Endothelial cell of umbilical vein (primary cell): Measurements from ENCODE around the gene SH3RF1. TPM values are rescaled to one million over a fixed set of nuclear protein-coding genes. Genes with fewer than 3 reads are reported as not detected.

ENCODE experiments used
- BruUV-seq: library from RNA; stranded (reverse); fragments of 400-500 nt; replicated peaks from 2 replicates; lab custom pipeline; 2021; lab: Mats Ljungman, UMichigan
- CTCF ChIA-PET: fragments of 300-600, 350-600 bp; sonication (Branson Sonifier 250); formaldehyde crosslinking; loops from one replicate; lab custom pipeline; 2021; ENCODE audit warnings: antibody characterized with exemption, inconsistent platforms; lab: Charles Lee
- POLR2A ChIA-PET: fragments of 300-600, 350-600 bp; sonication (Branson Sonifier 250); formaldehyde crosslinking; loops from one replicate; lab custom pipeline; 2021; ENCODE audit warnings: antibody characterized with exemption, inconsistent platforms; lab: Charles Lee
- DNase-seq: peaks from one replicate; pipeline ENCODE4 v3.0.0-alpha.2; 2011; ENCODE audit warnings: low read depth, low spot score
- FAIRE-seq: peaks from 2 replicates; lab custom pipeline; 2011; peaks lifted over from hg19 to GRCh38; lab: Jason Lieb, UNC
- H2AFZ ChIP-seq: 2 replicates; pipeline ENCODE4 v1.6.0; 2012; ENCODE audit warnings: low read depth, low read length, control low read depth, inconsistent platforms
- H3K27ac ChIP-seq: 2 replicates; pipeline ENCODE4 v1.5.1; 2011; ENCODE audit warnings: low read depth, mild to moderate bottlenecking, control low read depth, low read length, moderate library complexity; ENCODE audit not compliant: insufficient read depth
- H3K27me3 ChIP-seq, 2 experiments: 2 replicates each; pipeline versions ENCODE4 v1.6.0 to v1.6.1; 2011; ENCODE audit warnings: low read length in 2 of 2, mixed read lengths in 1 of 2; ENCODE audit not compliant: control insufficient read depth in 2 of 2, insufficient read depth in 2 of 2
- H3K36me3 ChIP-seq, 2 experiments: 2 replicates in 1 of 2; 3 replicates in 1 of 2; pipeline ENCODE4 v1.5.1; 2011; ENCODE audit warnings: low read length in 2 of 2, mild to moderate bottlenecking in 1 of 2, moderate library complexity in 1 of 2; ENCODE audit not compliant: control insufficient read depth in 2 of 2, insufficient read depth in 2 of 2; ENCODE audit errors: extremely low read depth in 1 of 2
- H3K4me1 ChIP-seq: 3 replicates; pipeline ENCODE4 v1.5.1; 2011; ENCODE audit warnings: mild to moderate bottlenecking, low read length; ENCODE audit not compliant: control insufficient read depth, insufficient read depth; ENCODE audit errors: extremely low read depth
- H3K4me2 ChIP-seq: 2 replicates; pipeline ENCODE4 v1.6.1; 2011; ENCODE audit warnings: low read length, control low read depth, mixed read lengths; ENCODE audit not compliant: insufficient read depth
- H3K4me3 ChIP-seq, 3 experiments: fragments of 200-600 bp in 1 of 3; sonication (generic), shearing (Covaris generic) in 1 of 3; replicated peaks in 1 of 3; 2 replicates each; pipeline ENCODE4 v1.5.1; 2011 to 2016; ENCODE audit warnings: control low read depth in 3 of 3, low read length in 3 of 3, mild to moderate bottlenecking in 2 of 3, inconsistent platforms in 1 of 3, low read depth in 1 of 3, moderate library complexity in 1 of 3; ENCODE audit not compliant: insufficient read depth in 1 of 3
- H3K79me2 ChIP-seq: 2 replicates; pipeline ENCODE4 v1.6.0; 2012; ENCODE audit warnings: low read length, inconsistent platforms; ENCODE audit not compliant: control insufficient read depth, insufficient read depth
- H3K9ac ChIP-seq: replicated peaks from 2 replicates; pipeline ENCODE3; 2011; ENCODE audit warnings: low read length, control low read depth; ENCODE audit not compliant: insufficient read depth; ENCODE audit errors: extremely low read depth
- H3K9me1 ChIP-seq: replicated peaks from 3 replicates; pipeline ENCODE4 v1.6.0; 2011; ENCODE audit warnings: mild to moderate bottlenecking, low read length; ENCODE audit not compliant: control insufficient read depth, insufficient read depth; ENCODE audit errors: extremely low read depth
- H3K9me3 ChIP-seq: replicated peaks from 2 replicates; pipeline ENCODE4 v1.5.1; 2012; ENCODE audit warnings: low read length, inconsistent platforms; ENCODE audit not compliant: control insufficient read depth, insufficient read depth
- H4K20me1 ChIP-seq: replicated peaks from 2 replicates; pipeline ENCODE3; 2011; ENCODE audit warnings: mild to moderate bottlenecking, low read length; ENCODE audit not compliant: control insufficient read depth, insufficient read depth; ENCODE audit errors: extremely low read depth
- EZH2 ChIP-seq: IDR thresholded peaks from 2 replicates; pipeline ENCODE4 v1.6.1; 2012; ENCODE audit warnings: borderline replicate concordance, low read depth, mild to moderate bottlenecking, moderate library complexity, low read length, inconsistent platforms; ENCODE audit not compliant: severe bottlenecking
- FOS ChIP-seq: IDR thresholded peaks from 2 replicates; pipeline ENCODE4 v1.6.1; 2011; ENCODE audit warnings: mild to moderate bottlenecking, low read length, moderate library complexity, borderline replicate concordance; ENCODE audit not compliant: insufficient read depth
- GATA2 ChIP-seq: IDR thresholded peaks from 2 replicates; pipeline ENCODE4 v1.7.0; 2011; ENCODE audit warnings: low read depth, mild to moderate bottlenecking, moderate library complexity, mixed read lengths, low read length; ENCODE audit not compliant: insufficient read length, insufficient read depth
- JUN ChIP-seq: IDR thresholded peaks from 2 replicates; pipeline ENCODE4 v1.6.1; 2011; ENCODE audit warnings: borderline replicate concordance, low read depth; ENCODE audit not compliant: insufficient read length, insufficient read depth
- MAX ChIP-seq: IDR thresholded peaks from 2 replicates; pipeline ENCODE4 v1.6.1; 2011; ENCODE audit not compliant: insufficient read depth, insufficient read length
- MYC ChIP-seq: IDR thresholded peaks from one replicate; pipeline ENCODE4 v1.6.1; 2011; ENCODE audit warnings: mild to moderate bottlenecking, low read depth, low read length
- POLR2A ChIP-seq: IDR thresholded peaks from 2 replicates; pipeline ENCODE4 v1.6.1; 2012; ENCODE audit warnings: low read depth, mild to moderate bottlenecking, control low read depth, low read length
- POLR2AphosphoS5 ChIP-seq: IDR thresholded peaks from 2 replicates; pipeline ENCODE4 v1.6.1; 2012; ENCODE audit warnings: low read depth, mild to moderate bottlenecking, control low read depth, low read length, moderate library complexity; ENCODE audit not compliant: insufficient read depth
- dilution Hi-C: fragments of 300-500 bp; cut with MboI; formaldehyde crosslinking; loops from one replicate; pipeline ENCODE4 v1.15.0; 2019; ENCODE audit warnings: low sequenced_read_pairs; ENCODE audit not compliant: extremely low pct_ligation_motif_present
- intact Hi-C: fragments of 100-400 bp; cut with micrococcal nuclease; formaldehyde crosslinking; loops from one replicate; pipeline ENCODE4 v1.10.0; 2022
- polyA plus RNA-seq, 4 experiments: library from polyadenylated mRNA; depleted of rRNA in 3 of 4; stranded (reverse) in 3 of 4; unstranded in 1 of 4; fragments of >200 nt; gene quantifications; 2 replicates each; pipeline versions ENCODE4 v1.2.1 to v1.2.3, GENCODE V29; 2011 to 2012; ENCODE audit warnings: missing spikeins in 1 of 4
- total RNA-seq: library from RNA; stranded (reverse); gene quantifications from 2 replicates; pipeline ENCODE4 v1.2.3, GENCODE V29; 2021
- TF ChIP-seq, protein P1 (sequence below), 2 donors: IDR thresholded peaks; 1 replicate in 1 of 2; 2 replicates in 1 of 2; pipeline ENCODE4 v1.5.1; 2011; ENCODE audit warnings: low read length in 2 of 2, mild to moderate bottlenecking in 2 of 2, moderate library complexity in 2 of 2, control low read depth in 1 of 2, inconsistent platforms in 1 of 2, low read depth in 1 of 2; ENCODE audit not compliant: insufficient read depth in 1 of 2; ENCODE audit errors: extremely low read depth in 1 of 2

SH3RF1 gene
- total and polyA plus RNA-seq, 2 donors (not counting 3 experiments of a cell fraction or from before 2014, with no cell fraction given), result 16.2 to 24.9 TPM

DNA sequence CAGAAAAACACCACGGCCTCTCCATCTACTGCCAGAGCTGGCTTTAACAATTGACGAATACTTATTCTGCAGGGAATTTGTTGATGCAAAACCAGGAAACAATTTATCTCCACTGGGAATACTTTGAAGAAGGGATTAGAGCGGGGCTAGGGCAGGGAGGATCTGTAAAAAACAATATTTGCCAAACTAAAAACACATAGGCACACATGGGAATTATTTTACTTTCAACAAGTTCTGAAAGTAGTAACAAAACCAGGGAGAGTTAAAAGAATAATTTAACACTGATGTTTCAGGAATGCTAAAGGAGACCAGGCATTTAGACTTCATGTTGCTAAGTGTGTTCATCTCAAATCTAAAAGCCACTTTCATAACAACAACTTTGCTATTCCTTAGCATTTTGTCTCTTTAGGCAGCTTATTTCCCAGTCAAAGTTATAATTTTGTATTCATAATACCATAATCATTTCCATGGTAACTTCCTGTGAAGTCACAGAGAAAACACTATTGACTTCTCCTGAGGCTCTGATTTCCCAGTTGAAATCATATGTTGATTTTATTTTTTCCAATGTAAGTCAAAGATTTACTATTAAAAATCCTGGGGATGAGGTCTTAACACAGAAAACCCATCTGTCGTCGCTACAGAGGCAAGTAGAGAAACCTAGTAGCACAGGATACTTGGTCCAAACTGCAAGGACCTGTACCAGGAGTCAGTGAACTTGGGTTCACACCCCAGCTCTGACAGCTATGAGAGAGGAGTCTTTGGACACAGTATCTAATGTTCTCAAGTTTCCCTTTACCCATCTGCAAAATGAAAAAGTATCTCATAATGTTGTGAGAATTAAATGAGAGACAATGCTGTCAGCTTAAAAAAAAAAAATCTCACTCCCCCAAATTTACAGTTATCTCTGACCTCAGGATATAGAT is 69.3 kb downstream of the SH3RF1 start:
- FAIRE-seq (peak; percentile 62), DNase-seq (peak; percentile 76)
- Histone ChIP-seq H3K9ac (peak overlapping the region; percentile 54), H3K9me3 (no peaks in the 10 kb centered on the region), H4K20me1 (no peaks in the 10 kb centered on the region), H3K27ac (peak overlapping the region; percentile 86), H3K36me3 (no peaks in the 10 kb centered on the region), H3K27me3 (no peaks in the 10 kb centered on the region), H3K9me1 (no peaks in the 10 kb centered on the region), H3K4me1 (peaks cover 18% of the 10 kb centered on the region), H3K4me2 (peak overlapping the region; percentile 82), H2AFZ (no peak overlapping the region), H3K79me2 (peaks cover 69% of the 10 kb centered on the region), H3K4me3 (peak overlapping the region in 1 of 3 experiments; percentile 12)
- ChIA-PET CTCF (interaction anchor here (0.6 to 2.0 kb wide), 10 partner anchors 14 to 191 kb away, joined by 3 to 5 read pairs (median 4); partner anchors contain the start of gene CBR4), POLR2A (interaction anchor here (1.0 kb wide), 1 partner anchor 71 kb away, joined by 3 read pairs; no protein-coding TSS in a partner anchor)
- dilution Hi-C loops (no loop called here), intact Hi-C loops (loop anchor here (2.0 to 5.0 kb wide), 2 partner anchors 23 to 44 kb away; no protein-coding TSS in a partner anchor)
- TF ChIP-seq POLR2A (no peak), JUN (peak; percentile 36)
- BruUV-seq, result no TSS peak

DNA sequence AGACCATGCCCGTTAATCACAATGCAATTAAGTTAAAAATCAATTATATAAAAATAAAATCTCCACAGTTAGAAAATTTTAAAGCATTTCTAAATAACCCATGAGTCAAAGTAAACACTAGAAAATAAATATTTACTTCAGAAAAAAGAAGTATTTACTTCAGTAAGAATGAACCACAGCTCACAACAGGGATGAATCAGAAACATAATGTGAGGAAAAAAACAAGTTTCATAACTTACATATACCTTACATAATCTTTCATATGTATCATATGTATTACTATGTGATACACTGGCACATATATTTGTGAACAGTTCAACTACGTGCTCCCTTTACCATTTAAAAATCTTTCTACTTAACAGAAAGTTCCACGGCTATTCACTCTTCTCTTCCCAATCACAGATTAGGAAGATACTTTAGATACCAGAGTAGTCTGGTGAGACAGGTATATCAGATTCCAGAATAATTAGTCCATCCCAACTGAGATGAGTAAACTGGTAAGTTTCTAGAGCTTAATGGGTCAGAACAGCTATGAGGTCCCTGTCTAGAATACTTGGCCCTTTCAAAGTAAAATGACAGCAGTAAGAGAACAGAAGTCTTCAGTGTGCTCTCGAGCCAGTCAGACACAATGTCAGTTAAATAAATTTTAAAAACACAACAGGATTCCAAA is 70.3 kb downstream of the SH3RF1 start:
- POLR2A ChIA-PET, result interaction anchor here (0.6 to 1.0 kb wide), 2 partner anchors 8 to 72 kb away, joined by 3 read pairs; no protein-coding TSS in a partner anchor
- peak overlapping the region; percentile 86 for H3K27ac ChIP-seq
- H3K9me1 ChIP-seq, result no peaks in the 10 kb centered on the region
- H2AFZ ChIP-seq, result no peak overlapping the region
- TF ChIP-seq, protein P1, sequence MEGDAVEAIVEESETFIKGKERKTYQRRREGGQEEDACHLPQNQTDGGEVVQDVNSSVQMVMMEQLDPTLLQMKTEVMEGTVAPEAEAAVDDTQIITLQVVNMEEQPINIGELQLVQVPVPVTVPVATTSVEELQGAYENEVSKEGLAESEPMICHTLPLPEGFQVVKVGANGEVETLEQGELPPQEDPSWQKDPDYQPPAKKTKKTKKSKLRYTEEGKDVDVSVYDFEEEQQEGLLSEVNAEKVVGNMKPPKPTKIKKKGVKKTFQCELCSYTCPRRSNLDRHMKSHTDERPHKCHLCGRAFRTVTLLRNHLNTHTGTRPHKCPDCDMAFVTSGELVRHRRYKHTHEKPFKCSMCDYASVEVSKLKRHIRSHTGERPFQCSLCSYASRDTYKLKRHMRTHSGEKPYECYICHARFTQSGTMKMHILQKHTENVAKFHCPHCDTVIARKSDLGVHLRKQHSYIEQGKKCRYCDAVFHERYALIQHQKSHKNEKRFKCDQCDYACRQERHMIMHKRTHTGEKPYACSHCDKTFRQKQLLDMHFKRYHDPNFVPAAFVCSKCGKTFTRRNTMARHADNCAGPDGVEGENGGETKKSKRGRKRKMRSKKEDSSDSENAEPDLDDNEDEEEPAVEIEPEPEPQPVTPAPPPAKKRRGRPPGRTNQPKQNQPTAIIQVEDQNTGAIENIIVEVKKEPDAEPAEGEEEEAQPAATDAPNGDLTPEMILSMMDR (IDR thresholded peaks at IDR 0.05; ENCODE audit: extremely low read depth in 1 of 2, insufficient read depth in 1 of 2, low read depth in 1 of 2, low read length in 2 of 2), result no peak
- no peak for TF ChIP-seq MYC
- TF ChIP-seq JUN, result no peak
- no peak for TF ChIP-seq EZH2
- no peak for TF ChIP-seq POLR2AphosphoS5
- no peak for TF ChIP-seq MAX
- TF ChIP-seq POLR2A, result no peak
- TF ChIP-seq FOS, result no peak
- TF ChIP-seq GATA2, result no peak
- H3K36me3 ChIP-seq, result no peaks in the 10 kb centered on the region
- intact Hi-C loops (loop anchor here (5.0 kb wide), 1 partner anchor 43 kb away; no protein-coding TSS in a partner anchor), dilution Hi-C loops (no loop called here)
- no peaks in the 10 kb centered on the region for H4K20me1 ChIP-seq
- no peaks in the 10 kb centered on the region for H3K9me3 ChIP-seq
- DNase-seq, result no peak
- H3K4me3 ChIP-seq, result no peak overlapping the region
- CTCF ChIA-PET, result interaction anchor here (1.3 kb wide), 1 partner anchor 19 kb away, joined by 3 read pairs; no protein-coding TSS in a partner anchor
- FAIRE-seq, result no peak
- H3K27me3 ChIP-seq, result no peaks in the 10 kb centered on the region
- H3K79me2 ChIP-seq, result peaks cover 63% of the 10 kb centered on the region
- H3K4me1 ChIP-seq, result peaks cover 18% of the 10 kb centered on the region
- BruUV-seq, result no TSS peak
- H3K4me2 ChIP-seq, result no peak overlapping the region
- peak overlapping the region; percentile 32 for H3K9ac ChIP-seq
